ENCODE measurements around the gene LGMN. TPM values are rescaled to one million over a fixed set of nuclear protein-coding genes. Genes with fewer than 3 reads are reported as not detected.

Gene LGMN
- total and polyA plus RNA-seq, 2 donors (not counting 1 experiment from before 2014, with no cell fraction given) = 22.6 to 61.0 TPM

GRCh38 chr14:92709340-92710000 lies 39.0 kb downstream of the LGMN start:
- no peaks in the 10 kb centered on the region for H3K27me3 ChIP-seq (ENCODE audit: control insufficient read depth, insufficient read depth, low read length)
- H4K20me1 ChIP-seq (ENCODE audit: control insufficient read depth, extremely low read depth, insufficient read depth, low read length) = no peaks in the 10 kb centered on the region
- TF ChIP-seq EZH2 (IDR thresholded peaks at IDR 0.05; ENCODE audit: low read length, missing control alignments) = no peak
- TF ChIP-seq CTCF (conservative IDR thresholded peaks at IDR 0.05 in 1 of 2, IDR thresholded peaks at IDR 0.05 in 1 of 2; ENCODE audit: low read depth in 1 of 2, low read length in 2 of 2) = no peak
- H3K9me3 ChIP-seq (ENCODE audit: control insufficient read depth, insufficient read depth, low read depth, low read length) = no peaks in the 10 kb centered on the region
- H3K4me2 ChIP-seq (ENCODE audit: extremely low read depth, insufficient read depth, low read length) = no peak overlapping the region
- H3K4me3 ChIP-seq (replicated peaks in 1 of 4; ENCODE audit: control extremely low read depth in 1 of 4, insufficient read depth in 1 of 4, low read depth in 3 of 4, low read length in 4 of 4) = no peak overlapping the region
- H3K27ac ChIP-seq (ENCODE audit: insufficient read depth, low read length) = peak overlapping the region; percentile 29
- H3K79me2 ChIP-seq (ENCODE audit: control insufficient read depth, insufficient read depth, low read length) = no peaks in the 10 kb centered on the region
- no peaks in the 10 kb centered on the region for H3K36me3 ChIP-seq (ENCODE audit: control insufficient read depth, insufficient read depth, low read length)
- DNase-seq (ENCODE audit: low read depth in 2 of 2) = no peak
- H3K9ac ChIP-seq (ENCODE audit: insufficient read depth, low read length) = no peak overlapping the region
- H3K4me1 ChIP-seq (ENCODE audit: control insufficient read depth, extremely low read depth, insufficient read depth, low read length) = peaks cover 3% of the 10 kb centered on the region
- no peak overlapping the region for H2AFZ ChIP-seq (ENCODE audit: low read length)

- H3K79me2 ChIP-seq (ENCODE audit: control insufficient read depth, insufficient read depth, low read length) = no peaks in the 10 kb centered on the region
- no peak overlapping the region for H2AFZ ChIP-seq (ENCODE audit: low read length)
- no peak overlapping the region for H3K4me2 ChIP-seq (ENCODE audit: extremely low read depth, insufficient read depth, low read length)
- no peak for TF ChIP-seq CTCF (conservative IDR thresholded peaks at IDR 0.05 in 1 of 2, IDR thresholded peaks at IDR 0.05 in 1 of 2; ENCODE audit: low read depth in 1 of 2, low read length in 2 of 2)
- TF ChIP-seq EZH2 (IDR thresholded peaks at IDR 0.05; ENCODE audit: low read length, missing control alignments) = no peak
- H4K20me1 ChIP-seq (ENCODE audit: control insufficient read depth, extremely low read depth, insufficient read depth, low read length) = no peaks in the 10 kb centered on the region
- no peak overlapping the region for H3K4me3 ChIP-seq (replicated peaks in 1 of 4; ENCODE audit: control extremely low read depth in 1 of 4, insufficient read depth in 1 of 4, low read depth in 3 of 4, low read length in 4 of 4)
- no peak overlapping the region for H3K9ac ChIP-seq (ENCODE audit: insufficient read depth, low read length)
- H3K9me3 ChIP-seq (ENCODE audit: control insufficient read depth, insufficient read depth, low read depth, low read length) = no peaks in the 10 kb centered on the region
- H3K4me1 ChIP-seq (ENCODE audit: control insufficient read depth, extremely low read depth, insufficient read depth, low read length) = peaks cover 3% of the 10 kb centered on the region
- H3K36me3 ChIP-seq (ENCODE audit: control insufficient read depth, insufficient read depth, low read length) = no peaks in the 10 kb centered on the region
- no peak for DNase-seq (ENCODE audit: low read depth in 2 of 2)
- H3K27me3 ChIP-seq (ENCODE audit: control insufficient read depth, insufficient read depth, low read length) = no peaks in the 10 kb centered on the region
- H3K27ac ChIP-seq (ENCODE audit: insufficient read depth, low read length) = no peak overlapping the region
Measured at GRCh38 chr14:92706386-92706785, 42.0 kb downstream of the LGMN start.

GRCh38 chr14:92704821-92705220 lies 43.6 kb downstream of the LGMN start:
- TF ChIP-seq EZH2 (IDR thresholded peaks at IDR 0.05; ENCODE audit: low read length, missing control alignments) (no peak), CTCF (conservative IDR thresholded peaks at IDR 0.05 in 1 of 2, IDR thresholded peaks at IDR 0.05 in 1 of 2; ENCODE audit: low read depth in 1 of 2, low read length in 2 of 2) (no peak)
- Histone ChIP-seq H3K79me2 (ENCODE audit: control insufficient read depth, insufficient read depth, low read length) (no peaks in the 10 kb centered on the region), H3K27ac (ENCODE audit: insufficient read depth, low read length) (no peak overlapping the region), H3K9ac (ENCODE audit: insufficient read depth, low read length) (no peak overlapping the region), H3K27me3 (ENCODE audit: control insufficient read depth, insufficient read depth, low read length) (no peaks in the 10 kb centered on the region), H3K4me3 (replicated peaks in 1 of 4; ENCODE audit: control extremely low read depth in 1 of 4, insufficient read depth in 1 of 4, low read depth in 3 of 4, low read length in 4 of 4) (no peak overlapping the region), H3K9me3 (ENCODE audit: control insufficient read depth, insufficient read depth, low read depth, low read length) (no peaks in the 10 kb centered on the region), H3K36me3 (ENCODE audit: control insufficient read depth, insufficient read depth, low read length) (no peaks in the 10 kb centered on the region), H3K4me1 (ENCODE audit: control insufficient read depth, extremely low read depth, insufficient read depth, low read length) (peaks cover 3% of the 10 kb centered on the region), H2AFZ (ENCODE audit: low read length) (no peak overlapping the region), H4K20me1 (ENCODE audit: control insufficient read depth, extremely low read depth, insufficient read depth, low read length) (no peaks in the 10 kb centered on the region), H3K4me2 (ENCODE audit: extremely low read depth, insufficient read depth, low read length) (no peak overlapping the region)
- no peak for DNase-seq (ENCODE audit: low read depth in 2 of 2)
